ENCODE results near the gene NCKAP5.

DNA sequence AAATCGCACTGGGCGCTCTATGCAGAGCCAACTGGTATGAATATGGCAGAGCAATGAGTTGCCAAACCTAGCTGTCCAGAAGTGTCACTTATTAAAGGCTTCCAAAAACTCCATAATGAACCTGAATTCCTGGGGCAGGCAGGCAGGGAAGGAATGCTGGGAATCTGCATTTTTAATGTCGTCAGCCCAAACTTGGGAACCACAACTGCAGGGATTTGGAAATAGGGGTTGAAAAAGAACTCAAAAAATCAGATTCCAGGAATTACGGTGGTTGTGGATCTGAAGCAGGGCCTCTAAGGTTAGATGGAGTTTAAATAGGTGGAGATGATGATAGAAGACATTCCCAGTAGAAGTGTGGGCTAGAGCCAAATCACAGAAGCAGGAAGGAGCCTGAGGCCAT lies 15.0 kb downstream of the NCKAP5 start:
- no peak for TF ChIP-seq CTCF (IDR thresholded peaks at IDR 0.05; ENCODE audit: poor library complexity)
- TF ChIP-seq EZH2 (IDR thresholded peaks at IDR 0.05; ENCODE audit: borderline replicate concordance): no peak
